WERI-Rb-1 (cell line): ENCODE results near the gene FLNB.

Experiments used
- DNase-seq: peaks from one replicate; pipeline ENCODE4 v3.0.0-alpha.2; 2020
- H3K27ac ChIP-seq: fragments of 250-450 bp; sonication (Bioruptor Pico); 2 replicates; pipeline ENCODE4 v1.5.1; 2020; ENCODE audit warnings: mild to moderate bottlenecking, moderate library complexity
- H3K27me3 ChIP-seq: fragments of 250-450 bp; sonication (Bioruptor Pico); 2 replicates; pipeline ENCODE4 v1.5.1; 2021; ENCODE audit warnings: mild to moderate bottlenecking, low read depth, moderate library complexity; ENCODE audit not compliant: insufficient read depth, severe bottlenecking
- H3K36me3 ChIP-seq: fragments of 250-450 bp; sonication (Bioruptor Pico); 2 replicates; pipeline ENCODE4 v1.5.1; 2020; ENCODE audit warnings: mild to moderate bottlenecking, moderate library complexity
- H3K4me3 ChIP-seq: 2 replicates; pipeline ENCODE4 v1.5.1; 2011; ENCODE audit warnings: low read depth, mild to moderate bottlenecking, control low read depth, low read length
- H3K9me3 ChIP-seq: fragments of 250-450 bp; sonication (Bioruptor Pico); 2 replicates; pipeline ENCODE4 v1.5.1; 2021; ENCODE audit warnings: mild to moderate bottlenecking, moderate library complexity; ENCODE audit not compliant: severe bottlenecking
- TF ChIP-seq, protein P1 (sequence below): IDR thresholded peaks from 2 replicates; pipeline ENCODE4 v1.5.1; 2011; ENCODE audit warnings: low read depth, mild to moderate bottlenecking, control low read depth, inconsistent platforms, low read length

Gene FLNB

GRCh38 chr3:58059349-58060321 is 51.4 kb downstream of the FLNB start:
- no peak for DNase-seq
- Histone ChIP-seq H3K27me3 (no peaks in the 10 kb centered on the region), H3K36me3 (no peaks in the 10 kb centered on the region), H3K27ac (no peak overlapping the region), H3K4me3 (no peak overlapping the region), H3K9me3 (no peaks in the 10 kb centered on the region)
- TF ChIP-seq, protein P1, sequence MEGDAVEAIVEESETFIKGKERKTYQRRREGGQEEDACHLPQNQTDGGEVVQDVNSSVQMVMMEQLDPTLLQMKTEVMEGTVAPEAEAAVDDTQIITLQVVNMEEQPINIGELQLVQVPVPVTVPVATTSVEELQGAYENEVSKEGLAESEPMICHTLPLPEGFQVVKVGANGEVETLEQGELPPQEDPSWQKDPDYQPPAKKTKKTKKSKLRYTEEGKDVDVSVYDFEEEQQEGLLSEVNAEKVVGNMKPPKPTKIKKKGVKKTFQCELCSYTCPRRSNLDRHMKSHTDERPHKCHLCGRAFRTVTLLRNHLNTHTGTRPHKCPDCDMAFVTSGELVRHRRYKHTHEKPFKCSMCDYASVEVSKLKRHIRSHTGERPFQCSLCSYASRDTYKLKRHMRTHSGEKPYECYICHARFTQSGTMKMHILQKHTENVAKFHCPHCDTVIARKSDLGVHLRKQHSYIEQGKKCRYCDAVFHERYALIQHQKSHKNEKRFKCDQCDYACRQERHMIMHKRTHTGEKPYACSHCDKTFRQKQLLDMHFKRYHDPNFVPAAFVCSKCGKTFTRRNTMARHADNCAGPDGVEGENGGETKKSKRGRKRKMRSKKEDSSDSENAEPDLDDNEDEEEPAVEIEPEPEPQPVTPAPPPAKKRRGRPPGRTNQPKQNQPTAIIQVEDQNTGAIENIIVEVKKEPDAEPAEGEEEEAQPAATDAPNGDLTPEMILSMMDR = no peak

- no peak for DNase-seq
- no peak overlapping the region for H3K4me3 ChIP-seq
- H3K27me3 ChIP-seq = no peaks in the 10 kb centered on the region
- TF ChIP-seq, protein P1 = no peak
- no peak overlapping the region for H3K27ac ChIP-seq
- no peaks in the 10 kb centered on the region for H3K9me3 ChIP-seq
- no peaks in the 10 kb centered on the region for H3K36me3 ChIP-seq
Observed at GRCh38 chr3:58062472-58062871, 54.2 kb downstream of the FLNB start.

GRCh38 chr3:58063022-58063815 is 55.0 kb downstream of the FLNB start:
- H3K36me3 ChIP-seq = no peaks in the 10 kb centered on the region
- no peak overlapping the region for H3K4me3 ChIP-seq
- no peak for DNase-seq
- TF ChIP-seq, protein P1 = no peak
- no peak overlapping the region for H3K27ac ChIP-seq
- H3K27me3 ChIP-seq = no peaks in the 10 kb centered on the region
- H3K9me3 ChIP-seq = no peaks in the 10 kb centered on the region

DNA sequence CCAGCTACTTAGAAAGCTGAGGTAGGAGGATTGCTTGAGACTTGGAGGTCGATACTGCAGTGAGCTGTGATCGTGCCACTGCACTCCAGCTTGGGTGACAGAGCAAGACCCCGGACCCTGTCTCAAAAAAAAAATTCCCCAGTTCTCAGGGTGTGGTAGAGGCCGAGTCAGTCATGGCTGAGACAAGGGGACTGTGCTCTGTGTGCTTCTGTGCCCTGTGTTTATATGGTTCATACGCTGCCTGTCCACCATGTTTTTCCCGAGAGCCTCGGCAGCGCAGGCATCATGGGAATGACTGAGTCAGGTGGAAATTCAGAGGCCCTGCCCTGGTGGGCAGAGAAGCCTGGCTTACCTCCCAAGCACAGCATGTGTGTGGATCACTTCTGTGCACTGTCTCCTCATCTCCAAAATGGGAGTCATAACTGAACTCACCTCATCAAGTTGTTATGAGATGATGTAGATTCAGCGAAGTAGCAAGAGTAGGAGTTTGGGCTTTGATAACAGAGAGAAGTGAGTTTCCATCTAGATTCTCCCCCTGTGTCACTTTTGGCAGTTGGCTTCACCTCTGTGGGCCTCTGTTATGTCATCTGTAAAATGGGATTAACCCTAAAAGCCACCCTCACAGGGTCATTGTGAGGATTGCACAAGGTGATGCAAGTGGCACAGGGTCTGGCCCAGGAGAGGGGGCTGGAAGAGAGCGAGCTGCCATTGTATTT is 56.9 kb downstream of the FLNB start:
- H3K36me3 ChIP-seq = no peaks in the 10 kb centered on the region
- H3K27ac ChIP-seq = no peak overlapping the region
- TF ChIP-seq, protein P1 = no peak
- H3K27me3 ChIP-seq = no peaks in the 10 kb centered on the region
- H3K4me3 ChIP-seq = no peak overlapping the region
- DNase-seq = no peak
- no peaks in the 10 kb centered on the region for H3K9me3 ChIP-seq

DNA sequence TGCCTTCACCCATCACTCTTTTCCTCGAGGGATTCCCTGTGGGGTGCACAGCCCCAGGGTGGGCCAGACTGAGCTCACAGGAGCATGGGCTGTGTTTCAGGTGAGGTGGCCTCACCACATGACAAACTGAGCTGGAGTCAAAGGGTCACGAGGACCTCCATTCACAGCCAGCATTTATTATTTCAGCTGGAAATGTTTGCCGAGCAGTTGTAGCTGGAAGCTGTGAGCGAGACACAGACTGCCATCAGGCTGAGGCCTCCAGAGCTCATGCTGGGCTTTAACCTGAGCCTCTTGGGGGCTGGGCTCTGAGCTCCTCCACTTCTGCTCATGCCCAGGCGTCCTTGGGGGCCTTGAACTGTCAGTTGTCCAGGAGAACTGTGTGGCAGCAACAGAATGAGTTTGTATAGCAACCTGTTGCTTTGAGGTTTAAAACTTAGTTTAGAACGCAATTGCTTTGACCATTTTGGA is 57.5 kb downstream of the FLNB start:
- TF ChIP-seq, protein P1 = no peak
- DNase-seq = no peak
- no peaks in the 10 kb centered on the region for H3K9me3 ChIP-seq
- no peaks in the 10 kb centered on the region for H3K27me3 ChIP-seq
- no peak overlapping the region for H3K27ac ChIP-seq
- H3K4me3 ChIP-seq = no peak overlapping the region
- H3K36me3 ChIP-seq = no peaks in the 10 kb centered on the region
